ENCODE results near the gene VPS8.

The VPS8 gene

GRCh38 chr3:184887574-184887973, 75.6 kb downstream of the VPS8 start:
- no peak for TF ChIP-seq REST (IDR thresholded peaks at IDR 0.05; ENCODE audit: low read depth)
- TF ChIP-seq USF1 (IDR thresholded peaks at IDR 0.05): no peak
- TF ChIP-seq EP300 (IDR thresholded peaks at IDR 0.05; ENCODE audit: borderline replicate concordance): no peak
- no peak for TF ChIP-seq MAX (IDR thresholded peaks at IDR 0.05)
- TF ChIP-seq TEAD4 (IDR thresholded peaks at IDR 0.05): no peak
- TF ChIP-seq ZBTB7A (IDR thresholded peaks at IDR 0.05; ENCODE audit: low read depth): no peak
- no peak for TF ChIP-seq NFIC (IDR thresholded peaks at IDR 0.05)
- TF ChIP-seq TAF1 (IDR thresholded peaks at IDR 0.05; ENCODE audit: low read depth): no peak
- no peak for TF ChIP-seq TCF12 (IDR thresholded peaks at IDR 0.05; ENCODE audit: low read depth)
- no peak for TF ChIP-seq EGR1 (IDR thresholded peaks at IDR 0.05)
- TF ChIP-seq FOXM1 (IDR thresholded peaks at IDR 0.05; ENCODE audit: borderline replicate concordance, low read depth): no peak
- TF ChIP-seq RAD21 (IDR thresholded peaks at IDR 0.05; ENCODE audit: low read depth): no peak
- TF ChIP-seq CREB1 (IDR thresholded peaks at IDR 0.05; ENCODE audit: low read depth): no peak

- no peak for TF ChIP-seq USF1 (IDR thresholded peaks at IDR 0.05)
- TF ChIP-seq MAX (IDR thresholded peaks at IDR 0.05): no peak
Measured at GRCh38 chr3:184889312-184889904, 77.4 kb downstream of the VPS8 start.

- TF ChIP-seq YY1 (IDR thresholded peaks at IDR 0.05; ENCODE audit: low read depth): no peak
- TF ChIP-seq EGR1 (IDR thresholded peaks at IDR 0.05): no peak
- TF ChIP-seq CREB1 (IDR thresholded peaks at IDR 0.05; ENCODE audit: low read depth): no peak
- TF ChIP-seq TCF12 (IDR thresholded peaks at IDR 0.05; ENCODE audit: low read depth): no peak
- TF ChIP-seq ZBTB7A (IDR thresholded peaks at IDR 0.05; ENCODE audit: low read depth): no peak
- no peak for TF ChIP-seq CEBPB (IDR thresholded peaks at IDR 0.05)
- no peak for TF ChIP-seq EP300 (IDR thresholded peaks at IDR 0.05; ENCODE audit: borderline replicate concordance)
Measured at GRCh38 chr3:184894051-184894450, 82.1 kb downstream of the VPS8 start.

- TF ChIP-seq REST (IDR thresholded peaks at IDR 0.05; ENCODE audit: low read depth) (no peak), EGR1 (IDR thresholded peaks at IDR 0.05) (no peak)
Measured at GRCh38 chr3:184895350-184895749, 83.4 kb downstream of the VPS8 start.

- TF ChIP-seq EGR1 (IDR thresholded peaks at IDR 0.05): no peak
- no peak for TF ChIP-seq RAD21 (IDR thresholded peaks at IDR 0.05; ENCODE audit: low read depth)
- no peak for TF ChIP-seq MAX (IDR thresholded peaks at IDR 0.05)
- no peak for TF ChIP-seq NFIC (IDR thresholded peaks at IDR 0.05)
- TF ChIP-seq YY1 (IDR thresholded peaks at IDR 0.05; ENCODE audit: low read depth): no peak
- no peak for TF ChIP-seq REST (IDR thresholded peaks at IDR 0.05; ENCODE audit: low read depth)
- TF ChIP-seq FOXM1 (IDR thresholded peaks at IDR 0.05; ENCODE audit: borderline replicate concordance, low read depth): no peak
- TF ChIP-seq TCF12 (IDR thresholded peaks at IDR 0.05; ENCODE audit: low read depth): no peak
- no peak for TF ChIP-seq ZBTB7A (IDR thresholded peaks at IDR 0.05; ENCODE audit: low read depth)
- TF ChIP-seq TAF1 (IDR thresholded peaks at IDR 0.05; ENCODE audit: low read depth): no peak
Measured at GRCh38 chr3:184896336-184896735, 84.4 kb downstream of the VPS8 start.
